Endometrial microvascular endothelial cells (primary cell): ENCODE measurements around the gene UMAD1. TPM values are rescaled to one million over a fixed set of nuclear protein-coding genes. Genes with fewer than 3 reads are reported as not detected.

ENCODE experiments used
- in situ Hi-C: cut with HindIII; loops from 2 replicates; pipeline ENCODE4 v1.10.0; 2017; ENCODE audit warnings: low sequenced_read_pairs, low pct_unique_long_range_greater_than_20kb; ENCODE audit errors: inconsistent ontology term
- total RNA-seq: library from RNA; depleted of rRNA; stranded (reverse); fragments of >200 nt; gene quantifications from one replicate; pipeline ENCODE4 v1.2.3, GENCODE V29; 2015; ENCODE audit errors: inconsistent ontology term

The UMAD1 gene
- total RNA-seq, 1 donor from 2014 or later, result 3.0 TPM

GRCh38 chr7:7848892-7849291, 208.3 kb downstream of the UMAD1 start:
- in situ Hi-C loops, result no loop called here

DNA sequence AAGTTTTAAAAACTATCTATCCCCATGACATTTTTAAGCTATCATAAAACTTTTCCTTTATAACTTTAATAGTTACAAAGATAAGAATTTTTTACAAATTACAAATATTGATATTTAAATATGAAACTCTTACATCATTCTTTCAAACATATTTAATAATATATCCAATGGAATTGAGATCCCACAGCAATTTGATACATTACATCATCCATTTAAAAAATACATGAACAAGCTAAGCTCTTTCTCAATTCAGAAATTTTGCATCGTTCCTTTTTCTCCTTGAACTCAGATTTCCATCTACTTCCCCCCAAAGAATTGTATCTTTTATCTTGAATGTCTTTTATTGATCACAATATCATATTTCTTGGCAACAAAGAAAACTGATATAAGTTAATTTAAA, 209.6 kb downstream of the UMAD1 start:
- in situ Hi-C loops, result no loop called here

DNA sequence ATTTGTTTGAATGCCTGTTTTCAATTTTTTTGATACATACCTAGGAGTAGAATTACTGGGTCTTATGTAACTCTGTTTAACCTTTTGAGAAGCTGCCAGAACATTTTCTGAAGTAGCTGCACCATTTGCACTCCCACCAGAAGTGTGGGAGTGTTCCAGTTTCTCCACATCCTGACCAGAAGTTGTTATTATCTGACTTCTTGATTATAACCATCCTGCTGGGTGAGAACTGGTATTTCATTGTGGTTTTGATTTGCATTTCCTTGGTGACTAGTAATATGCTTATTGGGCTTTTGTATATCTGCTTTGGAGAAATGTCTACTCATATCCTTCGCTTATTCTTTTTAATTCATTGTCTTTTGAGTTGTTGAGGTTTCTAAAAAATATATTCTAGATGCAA, 210.8 kb downstream of the UMAD1 start:
- in situ Hi-C loops, result no loop called here

- in situ Hi-C loops, result no loop called here
Observed at GRCh38 chr7:7851991-7852390, 211.4 kb downstream of the UMAD1 start.

- in situ Hi-C loops, result no loop called here
Observed at GRCh38 chr7:7857143-7857583, 216.6 kb downstream of the UMAD1 start.

DNA sequence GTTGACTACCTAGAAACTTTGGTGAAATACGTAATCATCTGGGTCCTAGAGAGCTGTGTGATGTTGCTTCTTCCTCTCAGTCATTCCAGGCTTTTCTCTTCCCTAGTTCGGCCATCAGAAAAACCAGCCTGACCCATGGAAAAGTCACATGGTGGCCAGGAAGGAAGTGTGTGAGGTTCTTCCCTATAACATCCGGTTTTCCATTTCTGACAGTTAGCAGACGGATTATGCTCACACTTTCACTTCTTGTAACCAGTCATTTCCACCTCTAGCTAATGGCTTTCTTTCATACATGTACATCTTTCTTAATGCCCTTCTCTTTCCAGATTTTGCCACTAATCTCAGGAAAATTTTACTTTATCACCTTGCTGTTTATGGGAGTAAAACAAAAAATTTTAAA, 218.0 kb downstream of the UMAD1 start:
- in situ Hi-C loops, result no loop called here

GRCh38 chr7:7859411-7859810, 218.9 kb downstream of the UMAD1 start:
- in situ Hi-C loops, result no loop called here

- in situ Hi-C loops, result no loop called here
Observed at GRCh38 chr7:7861211-7861633, 220.7 kb downstream of the UMAD1 start.

- in situ Hi-C loops, result no loop called here
Observed at GRCh38 chr7:7862393-7862792, 221.8 kb downstream of the UMAD1 start.

GRCh38 chr7:7867846-7868571, 227.5 kb downstream of the UMAD1 start:
- in situ Hi-C loops, result no loop called here

- in situ Hi-C loops, result no loop called here
Observed at GRCh38 chr7:7868572-7868899, 228.0 kb downstream of the UMAD1 start.

DNA sequence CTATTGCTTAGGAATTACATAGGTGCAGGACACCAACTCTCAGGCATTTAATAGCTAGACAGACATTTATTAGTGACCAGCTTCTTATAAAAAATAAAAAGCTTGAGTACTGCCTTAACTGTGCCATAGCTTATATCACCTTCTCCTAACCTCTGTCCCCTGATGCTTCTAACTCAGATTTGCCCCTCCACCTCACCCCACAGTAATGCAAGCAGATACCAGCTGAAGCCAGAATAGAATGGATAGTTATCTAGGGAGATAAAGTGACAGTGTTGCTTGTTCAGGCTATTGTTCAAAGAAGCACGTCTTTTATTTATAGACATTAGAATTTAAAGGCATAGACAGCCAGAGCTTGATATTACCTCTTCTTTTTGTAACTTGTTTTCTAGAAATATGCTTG, 228.5 kb downstream of the UMAD1 start:
- in situ Hi-C loops, result no loop called here

DNA sequence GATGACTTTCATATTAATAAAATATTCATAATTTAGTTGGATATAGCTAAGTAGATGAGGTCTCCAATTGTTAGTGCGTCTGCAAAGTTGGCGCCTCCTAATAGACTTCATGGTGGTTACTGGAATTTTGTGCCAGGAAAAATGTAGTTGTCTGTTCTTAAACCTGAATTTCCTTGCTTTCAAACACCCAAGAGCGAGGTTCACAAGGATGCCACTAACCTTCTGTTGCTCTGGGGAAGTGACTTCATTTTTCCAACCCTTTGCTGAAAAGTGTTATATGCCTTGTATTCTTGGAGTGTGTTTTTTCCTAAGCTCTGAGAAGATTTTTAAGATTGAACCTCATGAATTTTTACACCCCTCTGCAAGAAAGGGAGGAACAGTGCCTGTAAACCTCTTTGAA, 229.1 kb downstream of the UMAD1 start:
- in situ Hi-C loops, result no loop called here

- in situ Hi-C loops, result no loop called here
Observed at GRCh38 chr7:7870555-7870954, 230.0 kb downstream of the UMAD1 start.

DNA sequence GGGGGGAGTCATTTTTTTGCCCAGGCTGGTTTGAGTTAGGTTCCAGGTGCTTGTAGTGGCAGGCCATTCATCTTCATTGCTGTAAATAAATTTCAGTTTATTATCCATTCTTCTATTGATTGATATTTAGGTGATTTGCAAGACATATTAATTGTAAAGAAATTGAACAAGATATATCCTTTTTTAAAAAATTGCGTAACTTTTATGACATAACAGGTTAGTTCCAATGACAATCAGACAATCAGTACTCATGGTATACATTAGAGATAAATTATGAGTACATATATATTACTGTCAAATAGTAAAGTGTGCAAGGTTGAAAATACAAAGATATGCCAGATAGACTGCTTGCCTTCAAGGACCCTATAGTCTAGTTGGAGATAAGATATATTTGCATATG, 235.9 kb downstream of the UMAD1 start:
- in situ Hi-C loops, result no loop called here

DNA sequence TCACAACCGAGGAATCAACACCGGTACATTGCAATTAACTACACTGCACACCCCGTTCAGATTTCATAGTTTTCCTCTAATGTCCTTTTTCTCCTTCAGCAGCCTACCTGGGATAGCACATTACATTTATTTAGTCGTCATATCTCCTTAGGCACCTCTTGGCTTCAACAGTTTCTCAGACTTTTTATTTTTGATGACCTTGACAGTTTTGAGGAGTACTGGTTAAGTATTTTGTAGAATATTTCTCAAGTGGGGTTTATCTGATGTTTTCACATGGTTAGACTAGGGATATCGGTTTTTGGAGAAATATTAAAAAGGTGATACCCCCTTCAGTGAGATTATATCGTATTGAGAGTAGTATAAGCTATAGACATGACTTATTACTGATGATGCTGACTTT, 241.0 kb downstream of the UMAD1 start:
- in situ Hi-C loops, result no loop called here

DNA sequence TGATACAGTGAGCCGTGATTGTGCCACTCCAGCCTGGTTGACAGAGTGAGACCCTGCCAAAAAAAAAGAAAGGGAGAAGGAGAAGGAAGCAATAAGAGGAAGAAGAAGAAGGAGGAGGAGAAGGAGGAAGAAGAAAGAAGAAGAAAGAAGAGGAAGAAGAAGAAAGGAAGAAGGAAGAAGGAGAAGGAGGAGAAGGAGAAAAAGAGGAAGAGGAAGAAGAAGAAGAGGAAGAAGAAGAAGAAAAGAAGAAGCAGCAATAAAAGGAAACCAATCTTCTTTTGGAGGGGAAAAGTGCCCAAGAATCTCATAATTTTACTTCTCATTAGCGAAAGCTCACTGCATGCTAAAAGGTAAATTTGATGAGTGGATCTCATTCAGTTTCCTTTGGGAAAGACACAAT, 242.3 kb downstream of the UMAD1 start:
- in situ Hi-C loops, result no loop called here

DNA sequence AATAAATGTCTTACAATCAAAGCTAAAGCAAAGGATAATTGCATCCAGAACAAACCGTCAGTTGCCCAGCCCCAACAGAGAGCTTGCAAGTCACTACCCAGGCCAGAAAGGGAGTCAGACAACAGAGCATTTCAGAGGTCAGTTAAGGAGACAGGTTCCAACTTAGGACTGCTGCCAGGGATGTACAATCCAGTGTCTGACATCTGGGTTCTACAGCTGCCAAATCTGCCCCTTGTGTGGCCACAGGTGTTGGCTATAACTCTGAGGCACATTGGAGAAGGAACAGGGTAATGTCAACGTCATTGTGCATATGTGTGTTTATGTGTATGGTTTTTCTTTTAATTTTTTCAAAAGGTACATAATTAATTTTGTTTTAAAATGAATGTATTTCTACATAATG, 242.8 kb downstream of the UMAD1 start:
- in situ Hi-C loops, result no loop called here

DNA sequence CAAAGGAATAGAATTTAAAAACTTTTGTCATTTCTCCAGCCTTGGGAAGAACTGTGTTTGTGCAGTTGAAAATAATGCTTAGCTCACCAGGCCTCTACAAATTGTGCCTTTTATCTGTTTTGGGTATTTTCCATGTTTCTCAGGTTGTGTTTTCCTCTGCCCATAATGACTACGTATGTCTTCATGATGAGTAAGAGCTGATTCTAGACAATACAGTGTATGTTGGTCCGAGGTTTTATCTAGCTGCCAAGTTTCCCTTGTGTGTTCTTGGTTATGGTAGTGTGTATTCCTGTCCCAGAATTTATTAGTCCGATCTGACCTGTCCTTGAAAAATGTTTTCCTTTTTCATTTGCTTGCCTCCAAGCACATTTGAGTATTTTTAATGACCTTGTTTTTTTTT, 244.3 kb downstream of the UMAD1 start:
- in situ Hi-C loops, result no loop called here

GRCh38 chr7:7889791-7890568, 249.4 kb downstream of the UMAD1 start:
- in situ Hi-C loops, result no loop called here
